Parathyroid adenoma (tissue), 2 donors: ENCODE data around the gene SCYGR5.
"Not testable (repeated sequence)": the region's sequence is repeated elsewhere in the genome, so short reads cannot be mapped to it uniquely, and the experiment has no call there.

Experiments
- H2AFZ ChIP-seq: fragments of 300-600 bp; sonication (generic); one replicate; pipeline ENCODE4 v1.7.0; 2017; ENCODE audit warnings: antibody characterized with exemption, mild to moderate bottlenecking
- H3K27ac ChIP-seq: fragments of 300-600 bp; sonication (generic); one replicate; pipeline ENCODE4 v1.7.0; 2017
- H3K27me3 ChIP-seq: fragments of 300-600 bp; sonication (generic); one replicate; pipeline ENCODE4 v1.7.0; 2017; ENCODE audit warnings: low read length; ENCODE audit not compliant: control insufficient read depth, insufficient read depth
- H3K36me3 ChIP-seq: fragments of 300-600 bp; sonication (generic); one replicate; pipeline ENCODE4 v1.7.0; 2017; ENCODE audit warnings: low read length; ENCODE audit not compliant: control insufficient read depth, insufficient read depth
- H3K4me1 ChIP-seq: fragments of 300-600 bp; sonication (generic); one replicate; pipeline ENCODE4 v1.7.0; 2017; ENCODE audit warnings: control low read depth
- H3K4me2 ChIP-seq: fragments of 300-600 bp; sonication (generic); one replicate; pipeline ENCODE4 v1.7.0; 2017; ENCODE audit warnings: low read length
- H3K4me3 ChIP-seq: fragments of 300-600 bp; sonication (generic); one replicate; pipeline ENCODE4 v1.7.0; 2017; ENCODE audit warnings: low read depth, low read length
- H3K79me2 ChIP-seq: fragments of 300-600 bp; sonication (generic); one replicate; pipeline ENCODE4 v1.7.0; 2017; ENCODE audit warnings: control low read depth
- H3K9ac ChIP-seq: fragments of 300-600 bp; sonication (generic); one replicate; pipeline ENCODE4 v1.7.0; 2017; ENCODE audit warnings: mild to moderate bottlenecking
- H3K9me3 ChIP-seq: fragments of 300-600 bp; sonication (generic); one replicate; pipeline ENCODE4 v1.7.0; 2017; ENCODE audit warnings: low read length; ENCODE audit not compliant: control insufficient read depth
- TF ChIP-seq, protein P1 (sequence below): fragments of 300-600 bp; sonication (generic); IDR thresholded peaks from one replicate; pipeline ENCODE4 v1.7.0; 2017; ENCODE audit warnings: antibody characterized with exemption, mild to moderate bottlenecking
- donor health status: primary hyperparathyroidism.

Gene SCYGR5

DNA sequence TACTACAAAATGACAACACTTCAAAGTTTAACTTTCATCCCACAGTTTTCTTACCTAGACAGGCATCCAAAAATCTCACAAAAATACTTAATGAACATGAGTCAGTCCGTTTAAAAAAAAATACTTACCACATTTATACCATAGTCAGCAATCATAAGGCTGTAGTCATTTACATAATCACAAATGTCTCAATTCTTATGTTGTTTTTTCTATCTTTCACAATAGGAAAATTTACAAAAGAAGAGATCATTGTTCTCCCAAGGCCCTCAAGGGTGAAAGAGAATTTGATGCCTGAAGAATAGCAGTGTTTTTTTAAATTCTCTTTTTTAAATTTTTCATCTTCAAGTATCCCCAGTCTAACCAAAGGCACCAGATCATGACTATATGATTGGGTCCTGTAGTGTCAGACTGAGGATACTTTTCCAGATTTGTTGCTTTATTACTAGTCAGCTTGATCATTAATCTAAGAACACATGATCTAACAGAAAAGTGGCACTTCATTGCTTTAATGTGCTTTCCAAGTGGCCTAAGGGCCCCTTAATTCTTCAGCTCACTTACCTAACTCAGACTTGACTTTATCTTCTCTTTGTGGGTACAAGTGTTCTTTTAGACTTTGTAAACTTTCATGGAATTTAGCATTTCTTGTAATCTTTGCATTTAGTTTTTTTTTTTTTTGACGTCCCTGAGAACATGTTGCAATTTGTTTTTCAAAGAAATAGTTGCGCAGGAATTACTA lies 4.7 kb downstream of the SCYGR5 start:
- Histone ChIP-seq H3K27ac (no peak overlapping the region), H3K9ac (no peak overlapping the region), H2AFZ (no peak overlapping the region), H3K79me2 (no peaks in the 10 kb centered on the region), H3K4me1 (no peaks in the 10 kb centered on the region), H3K27me3 (no peaks in the 10 kb centered on the region), H3K4me3 (no peak overlapping the region), H3K4me2 (no peak overlapping the region), H3K36me3 (no peaks in the 10 kb centered on the region), H3K9me3 (no peaks in the 10 kb centered on the region)
- TF ChIP-seq, protein P1, sequence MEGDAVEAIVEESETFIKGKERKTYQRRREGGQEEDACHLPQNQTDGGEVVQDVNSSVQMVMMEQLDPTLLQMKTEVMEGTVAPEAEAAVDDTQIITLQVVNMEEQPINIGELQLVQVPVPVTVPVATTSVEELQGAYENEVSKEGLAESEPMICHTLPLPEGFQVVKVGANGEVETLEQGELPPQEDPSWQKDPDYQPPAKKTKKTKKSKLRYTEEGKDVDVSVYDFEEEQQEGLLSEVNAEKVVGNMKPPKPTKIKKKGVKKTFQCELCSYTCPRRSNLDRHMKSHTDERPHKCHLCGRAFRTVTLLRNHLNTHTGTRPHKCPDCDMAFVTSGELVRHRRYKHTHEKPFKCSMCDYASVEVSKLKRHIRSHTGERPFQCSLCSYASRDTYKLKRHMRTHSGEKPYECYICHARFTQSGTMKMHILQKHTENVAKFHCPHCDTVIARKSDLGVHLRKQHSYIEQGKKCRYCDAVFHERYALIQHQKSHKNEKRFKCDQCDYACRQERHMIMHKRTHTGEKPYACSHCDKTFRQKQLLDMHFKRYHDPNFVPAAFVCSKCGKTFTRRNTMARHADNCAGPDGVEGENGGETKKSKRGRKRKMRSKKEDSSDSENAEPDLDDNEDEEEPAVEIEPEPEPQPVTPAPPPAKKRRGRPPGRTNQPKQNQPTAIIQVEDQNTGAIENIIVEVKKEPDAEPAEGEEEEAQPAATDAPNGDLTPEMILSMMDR, result no peak

DNA sequence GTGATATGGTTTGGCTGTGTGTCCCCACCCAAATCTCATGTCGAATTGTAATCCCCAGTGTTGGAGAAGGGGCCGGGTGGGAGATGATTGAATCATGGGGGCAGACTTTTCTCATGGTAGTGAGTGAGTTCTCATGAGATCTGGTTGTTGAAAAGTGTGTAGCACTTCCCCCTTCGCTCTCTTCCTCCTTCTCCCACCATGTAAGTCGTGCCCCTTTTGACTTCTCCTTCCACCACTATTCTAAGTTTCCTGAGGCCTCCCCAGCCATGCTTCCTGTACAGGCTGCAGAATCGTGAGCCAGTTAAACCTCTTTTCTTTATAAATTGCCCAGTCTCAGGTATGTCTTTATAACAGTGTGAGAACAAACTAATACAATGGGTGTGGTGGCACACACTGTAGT lies 7.0 kb downstream of the SCYGR5 start:
- not testable (repeated sequence) for H2AFZ ChIP-seq, H3K27me3 ChIP-seq, H3K4me1 ChIP-seq, H3K4me2 ChIP-seq, H3K9ac ChIP-seq, H3K36me3 ChIP-seq, H3K27ac ChIP-seq, H3K79me2 ChIP-seq, H3K9me3 ChIP-seq, H3K4me3 ChIP-seq

GRCh38 chr2:227674485-227674884 lies 7.9 kb downstream of the SCYGR5 start:
- no peak overlapping the region for H2AFZ ChIP-seq
- H3K9me3 ChIP-seq, result no peaks in the 10 kb centered on the region
- no peak overlapping the region for H3K4me2 ChIP-seq
- H3K79me2 ChIP-seq, result no peaks in the 10 kb centered on the region
- H3K27ac ChIP-seq, result no peak overlapping the region
- H3K36me3 ChIP-seq, result no peaks in the 10 kb centered on the region
- no peaks in the 10 kb centered on the region for H3K27me3 ChIP-seq
- H3K9ac ChIP-seq, result no peak overlapping the region
- no peaks in the 10 kb centered on the region for H3K4me1 ChIP-seq
- TF ChIP-seq, protein P1, result no peak
- H3K4me3 ChIP-seq, result no peak overlapping the region

GRCh38 chr2:227677928-227678327 lies 11.3 kb downstream of the SCYGR5 start:
- TF ChIP-seq, protein P1, result no peak
- Histone ChIP-seq H3K4me1 (no peaks in the 10 kb centered on the region), H3K9me3 (no peaks in the 10 kb centered on the region), H3K27ac (no peak overlapping the region), H2AFZ (no peak overlapping the region), H3K9ac (no peak overlapping the region), H3K4me2 (no peak overlapping the region), H3K27me3 (no peaks in the 10 kb centered on the region), H3K36me3 (no peaks in the 10 kb centered on the region), H3K79me2 (no peaks in the 10 kb centered on the region), H3K4me3 (no peak overlapping the region)

- no peaks in the 10 kb centered on the region for H3K79me2 ChIP-seq
- H3K27me3 ChIP-seq, result no peaks in the 10 kb centered on the region
- no peak overlapping the region for H3K9ac ChIP-seq
- H3K36me3 ChIP-seq, result no peaks in the 10 kb centered on the region
- no peaks in the 10 kb centered on the region for H3K4me1 ChIP-seq
- no peak overlapping the region for H3K27ac ChIP-seq
- TF ChIP-seq, protein P1, result no peak
- H3K9me3 ChIP-seq, result no peaks in the 10 kb centered on the region
- no peak overlapping the region for H3K4me3 ChIP-seq
- no peak overlapping the region for H2AFZ ChIP-seq
- H3K4me2 ChIP-seq, result no peak overlapping the region
Observed at GRCh38 chr2:227684258-227684657, 17.7 kb downstream of the SCYGR5 start.
